ENCODE results near the gene NFYA. TPM values are rescaled to one million over a fixed set of nuclear protein-coding genes. Genes with fewer than 3 reads are reported as not detected.
A peak's percentile ranks its signal among the peaks of the same experiment; 100 is the strongest.

NFYA gene
- total and polyA plus RNA-seq, 2 experiments from 2014 or later: 18.7 to 25.2 TPM

GRCh38 chr6:41050536-41050935 lies 22.2 kb upstream of the NFYA start:
- Histone ChIP-seq H3K27me3 (no peaks in the 10 kb centered on the region), H3K36me3 (replicated peaks; ENCODE audit: insufficient read depth, low read depth) (no peaks in the 10 kb centered on the region), H3K4me1 (ENCODE audit: insufficient read depth) (peaks cover 77% of the 10 kb centered on the region), H4K20me1 (ENCODE audit: insufficient read depth, poor library complexity, severe bottlenecking) (no peaks in the 10 kb centered on the region), H3K9me2 (replicated peaks; ENCODE audit: insufficient read depth) (no peaks in the 10 kb centered on the region), H2AFZ (no peak overlapping the region), H3K79me2 (no peaks in the 10 kb centered on the region), H3K4me2 (no peak overlapping the region), H3K9me3 (ENCODE audit: low read depth) (no peaks in the 10 kb centered on the region), H3K27ac (peak overlapping the region; percentile 72), H3K4me3 (no peak overlapping the region)
- TF ChIP-seq EZH2phosphoT487 (IDR thresholded peaks at IDR 0.05; ENCODE audit: low read depth, severe bottlenecking, unreplicated experiment) (no peak), EZH2 (IDR thresholded peaks at IDR 0.05; ENCODE audit: borderline replicate concordance) (no peak), CTCF (IDR thresholded peaks at IDR 0.05; ENCODE audit: poor library complexity) (no peak)
- WGBS (ENCODE audit: low lambda C conversion rate, missing lambda C conversion rate): 32% methylated on average over 3 of the region's 3 CpGs
- DNase-seq (ENCODE audit: low spot score): no peak

- Histone ChIP-seq H3K79me2 (no peaks in the 10 kb centered on the region), H2AFZ (no peak overlapping the region), H3K27ac (peak overlapping the region; percentile 45), H3K36me3 (replicated peaks; ENCODE audit: insufficient read depth, low read depth) (no peaks in the 10 kb centered on the region), H3K27me3 (no peaks in the 10 kb centered on the region), H3K9me3 (ENCODE audit: low read depth) (no peaks in the 10 kb centered on the region), H3K9me2 (replicated peaks; ENCODE audit: insufficient read depth) (no peaks in the 10 kb centered on the region), H3K4me3 (no peak overlapping the region), H3K4me2 (no peak overlapping the region), H3K4me1 (ENCODE audit: insufficient read depth) (peaks cover 77% of the 10 kb centered on the region), H4K20me1 (ENCODE audit: insufficient read depth, poor library complexity, severe bottlenecking) (no peaks in the 10 kb centered on the region)
- TF ChIP-seq EZH2phosphoT487 (IDR thresholded peaks at IDR 0.05; ENCODE audit: low read depth, severe bottlenecking, unreplicated experiment): no peak
- no peak for TF ChIP-seq CTCF (IDR thresholded peaks at IDR 0.05; ENCODE audit: poor library complexity)
- TF ChIP-seq EZH2 (IDR thresholded peaks at IDR 0.05; ENCODE audit: borderline replicate concordance): no peak
- WGBS (ENCODE audit: low lambda C conversion rate, missing lambda C conversion rate): 79% methylated on average over 5 of the region's 5 CpGs
- no peak for DNase-seq (ENCODE audit: low spot score)
Measured at GRCh38 chr6:41051873-41052272, 20.9 kb upstream of the NFYA start.

GRCh38 chr6:41053041-41053440 lies 19.7 kb upstream of the NFYA start, which contains the start of gene APOBEC2:
Gene APOBEC2 (plus strand): TSS chr6:41053202. CDS start chr6:41053348, 146 bp downstream.
- DNase-seq (ENCODE audit: low spot score): no peak
- Histone ChIP-seq H3K9me3 (ENCODE audit: low read depth) (no peaks in the 10 kb centered on the region), H4K20me1 (ENCODE audit: insufficient read depth, poor library complexity, severe bottlenecking) (no peaks in the 10 kb centered on the region), H3K9me2 (replicated peaks; ENCODE audit: insufficient read depth) (no peaks in the 10 kb centered on the region), H3K27me3 (no peaks in the 10 kb centered on the region), H3K4me1 (ENCODE audit: insufficient read depth) (peaks cover 73% of the 10 kb centered on the region), H3K36me3 (replicated peaks; ENCODE audit: insufficient read depth, low read depth) (no peaks in the 10 kb centered on the region), H3K27ac (peak within 1 kb of the TSS; percentile 95), H3K4me2 (no peak within 1 kb of the TSS), H2AFZ (no peak within 1 kb of the TSS), H3K4me3 (no peak within 1 kb of the TSS), H3K79me2 (no peaks in the 10 kb centered on the region)
- WGBS (ENCODE audit: low lambda C conversion rate, missing lambda C conversion rate): 56% methylated on average over 5 of the region's 5 CpGs
- TF ChIP-seq EZH2phosphoT487 (IDR thresholded peaks at IDR 0.05; ENCODE audit: low read depth, severe bottlenecking, unreplicated experiment) (no peak), CTCF (IDR thresholded peaks at IDR 0.05; ENCODE audit: poor library complexity) (no peak), EZH2 (IDR thresholded peaks at IDR 0.05; ENCODE audit: borderline replicate concordance) (no peak)

GRCh38 chr6:41054511-41054910 lies 18.3 kb upstream of the NFYA start:
- 96% methylated on average over 3 of the region's 3 CpGs for WGBS (ENCODE audit: low lambda C conversion rate, missing lambda C conversion rate)
- TF ChIP-seq CTCF (IDR thresholded peaks at IDR 0.05; ENCODE audit: poor library complexity) (no peak), EZH2phosphoT487 (IDR thresholded peaks at IDR 0.05; ENCODE audit: low read depth, severe bottlenecking, unreplicated experiment) (no peak), EZH2 (IDR thresholded peaks at IDR 0.05; ENCODE audit: borderline replicate concordance) (no peak)
- H3K4me1 ChIP-seq (ENCODE audit: insufficient read depth): peaks cover 58% of the 10 kb centered on the region

More at GRCh38 chr6:41054511-41054910, 18.3 kb upstream of the NFYA start:
- no peaks in the 10 kb centered on the region for H3K9me2 ChIP-seq (replicated peaks; ENCODE audit: insufficient read depth)
- no peak for DNase-seq (ENCODE audit: low spot score)
- peak overlapping the region; percentile 65 for H3K4me2 ChIP-seq
- H4K20me1 ChIP-seq (ENCODE audit: insufficient read depth, poor library complexity, severe bottlenecking): no peaks in the 10 kb centered on the region
- no peaks in the 10 kb centered on the region for H3K79me2 ChIP-seq
- no peak overlapping the region for H3K4me3 ChIP-seq
- H2AFZ ChIP-seq: no peak overlapping the region
- H3K27me3 ChIP-seq: no peaks in the 10 kb centered on the region
- H3K9me3 ChIP-seq (ENCODE audit: low read depth): no peaks in the 10 kb centered on the region
- H3K27ac ChIP-seq: peak overlapping the region; percentile 95
- no peaks in the 10 kb centered on the region for H3K36me3 ChIP-seq (replicated peaks; ENCODE audit: insufficient read depth, low read depth)

All from hepatocyte (in vitro differentiated cells).